Ovary (tissue), 9 donors: Measurements from ENCODE around the gene RPSA. TPM values are rescaled to one million over a fixed set of nuclear protein-coding genes. Genes with fewer than 3 reads are reported as not detected.

Source experiments
- DNase-seq, 5 donors: peaks; one replicate each; pipeline ENCODE4 v3.0.0-alpha.2; 2019 to 2020
- H3K27ac ChIP-seq, 2 donors: fragments of 200-600 bp; one replicate each; pipeline versions ENCODE4 v1.5.1 to v1.8.0; 2019 to 2022
- H3K27me3 ChIP-seq: fragments of 200-600 bp; one replicate; pipeline ENCODE4 v1.8.0; 2022
- H3K36me3 ChIP-seq: fragments of 200-600 bp; sonication (generic); one replicate; pipeline ENCODE4 v1.5.1; 2019
- H3K4me1 ChIP-seq: one replicate; pipeline ENCODE4 v1.8.1; 2013; ENCODE audit warnings: mild to moderate bottlenecking, moderate library complexity; ENCODE audit not compliant: insufficient read depth
- H3K4me3 ChIP-seq: fragments of 200-600 bp; sonication (generic); one replicate; pipeline ENCODE4 v1.5.1; 2017
- H3K9me3 ChIP-seq, 2 donors: fragments of 200-600 bp in 1 of 2; sonication (generic) in 1 of 2; one replicate each; pipeline versions ENCODE4 v1.5.1 to v1.8.1; 2013 to 2019; ENCODE audit warnings: mild to moderate bottlenecking in 1 of 2, moderate library complexity in 1 of 2
- EP300 ChIP-seq: sonication (generic); formaldehyde crosslinking; IDR thresholded peaks from one replicate; pipeline ENCODE4 v1.6.1; 2017; ENCODE audit warnings: antibody characterized with exemption
- POLR2A ChIP-seq: fragments of 450-650 bp; IDR thresholded peaks from one replicate; pipeline ENCODE4 v1.6.1; 2017; ENCODE audit warnings: antibody characterized with exemption, mild to moderate bottlenecking, moderate library complexity
- WGBS, 3 donors: extraction: QIAGEN DNeasy Blood & Tissue Kit in 1 of 3; methylation state at CpG; one replicate each; pipeline versions ENCODE4 v1.1.5 to v1.1.7; 2013 to 2017; 5-methylcytosine and 5-hydroxymethylcytosine counted together
- intact Hi-C, 4 donors: fragments of 100-400 bp; cut with DNase I; formaldehyde crosslinking; loops; one replicate each; pipeline versions ENCODE4 v1.11.0 to v1.15.1; 2022 to 2023
- polyA plus RNA-seq, 2 donors: library from polyadenylated mRNA; stranded (reverse); fragments of 200-250 nt in 1 of 2; fragments of 350-450 nt in 1 of 2; fragmentation: Illumina TruSeq in 1 of 2; extraction: RNeasy Lipid Tissue Mini Kit (QIAGEN cat#74804) in 1 of 2; gene quantifications; one replicate each; pipeline ENCODE4 v1.2.3, GENCODE V29; 2013 to 2014
- total RNA-seq, 7 donors: library from RNA; depleted of rRNA in 2 of 7; stranded (reverse); fragments of >200 nt in 2 of 7; fragmentation: NEBNext Ultra II Directional in 3 of 7; extraction: Animal tissue kit (Norgen Biotek cat#: 25700) in 3 of 7; gene quantifications; one replicate each; pipeline versions ENCODE4 v1.1.0 to v1.2.4, GENCODE V29; 2016 to 2023
- TF ChIP-seq, protein P1 (sequence below), 3 donors: fragments of 450-650 bp in 2 of 3; fragments of 200-600 bp in 1 of 3; IDR thresholded peaks; one replicate each; pipeline versions ENCODE4 v1.5.1 to v1.8.0; 2016 to 2022; ENCODE audit warnings: antibody characterized with exemption in 3 of 3, mild to moderate bottlenecking in 1 of 3
- donor health status: DM: no; HTN: no; CAD: no; lungs with moderate emphysema.
- donor health status: DM: no; HTN: no; CAD: no.
- donor health status: Bipolar disorder and iron deficiency.
- donor health status: DM: yes; HTN: yes; CAD: no.
- donor health status: DM: no; HTN: no; CAD: no.
- donor health status: DM: yes; HTN: yes; CAD: no.

Gene RPSA
- total and polyA plus RNA-seq, 9 donors = 1,337 to 2,779 (median 1,695) TPM

DNA sequence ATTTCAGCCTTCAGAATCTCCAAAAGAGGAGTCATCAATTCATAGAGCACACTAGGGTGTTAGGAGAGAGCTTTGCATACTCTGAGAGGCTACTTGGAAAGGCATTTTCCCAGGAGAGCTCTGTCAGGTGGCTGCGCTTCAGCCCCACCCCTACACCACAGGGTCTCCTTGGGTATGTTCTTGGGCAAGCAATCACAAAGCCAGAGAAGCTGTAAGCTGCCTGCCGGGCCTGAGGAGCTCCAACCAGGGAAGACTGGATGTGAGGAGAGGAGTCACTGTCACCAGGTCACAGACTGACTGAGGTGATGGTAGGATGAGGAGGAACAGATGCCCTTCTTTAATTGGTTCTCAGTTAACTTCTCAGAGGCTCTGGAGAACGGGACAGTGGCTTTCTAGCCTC, 9.8 kb upstream of the RPSA start:
- no peaks in the 10 kb centered on the region for H3K27me3 ChIP-seq
- DNase-seq = no peak
- intact Hi-C loops = no loop called here
- no peaks in the 10 kb centered on the region for H3K36me3 ChIP-seq
- TF ChIP-seq, protein P1, sequence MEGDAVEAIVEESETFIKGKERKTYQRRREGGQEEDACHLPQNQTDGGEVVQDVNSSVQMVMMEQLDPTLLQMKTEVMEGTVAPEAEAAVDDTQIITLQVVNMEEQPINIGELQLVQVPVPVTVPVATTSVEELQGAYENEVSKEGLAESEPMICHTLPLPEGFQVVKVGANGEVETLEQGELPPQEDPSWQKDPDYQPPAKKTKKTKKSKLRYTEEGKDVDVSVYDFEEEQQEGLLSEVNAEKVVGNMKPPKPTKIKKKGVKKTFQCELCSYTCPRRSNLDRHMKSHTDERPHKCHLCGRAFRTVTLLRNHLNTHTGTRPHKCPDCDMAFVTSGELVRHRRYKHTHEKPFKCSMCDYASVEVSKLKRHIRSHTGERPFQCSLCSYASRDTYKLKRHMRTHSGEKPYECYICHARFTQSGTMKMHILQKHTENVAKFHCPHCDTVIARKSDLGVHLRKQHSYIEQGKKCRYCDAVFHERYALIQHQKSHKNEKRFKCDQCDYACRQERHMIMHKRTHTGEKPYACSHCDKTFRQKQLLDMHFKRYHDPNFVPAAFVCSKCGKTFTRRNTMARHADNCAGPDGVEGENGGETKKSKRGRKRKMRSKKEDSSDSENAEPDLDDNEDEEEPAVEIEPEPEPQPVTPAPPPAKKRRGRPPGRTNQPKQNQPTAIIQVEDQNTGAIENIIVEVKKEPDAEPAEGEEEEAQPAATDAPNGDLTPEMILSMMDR (IDR thresholded peaks at IDR 0.05) = no peak
- no peak for TF ChIP-seq POLR2A
- no peak for TF ChIP-seq EP300
- 74 to 78% (median 75%) methylated on average over 3 of the region's 3 CpGs for WGBS, 3 donors
- no peaks in the 10 kb centered on the region for H3K9me3 ChIP-seq
- no peaks in the 10 kb centered on the region for H3K4me1 ChIP-seq
- H3K4me3 ChIP-seq = no peak overlapping the region
- no peak overlapping the region for H3K27ac ChIP-seq

- 82 to 93% (median 92%) methylated on average over 4 of the region's 4 CpGs for WGBS, 3 donors
- Histone ChIP-seq H3K4me3 (no peak overlapping the region), H3K4me1 (no peaks in the 10 kb centered on the region), H3K27me3 (no peaks in the 10 kb centered on the region), H3K9me3 (no peaks in the 10 kb centered on the region), H3K36me3 (no peaks in the 10 kb centered on the region), H3K27ac (no peak overlapping the region)
- no peak for TF ChIP-seq EP300
- TF ChIP-seq POLR2A = no peak
- TF ChIP-seq, protein P1 (IDR thresholded peaks at IDR 0.05) = no peak
- DNase-seq = no peak
- intact Hi-C loops = no loop called here
Measured at GRCh38 chr3:39398700-39399099, 7.8 kb upstream of the RPSA start.

DNA sequence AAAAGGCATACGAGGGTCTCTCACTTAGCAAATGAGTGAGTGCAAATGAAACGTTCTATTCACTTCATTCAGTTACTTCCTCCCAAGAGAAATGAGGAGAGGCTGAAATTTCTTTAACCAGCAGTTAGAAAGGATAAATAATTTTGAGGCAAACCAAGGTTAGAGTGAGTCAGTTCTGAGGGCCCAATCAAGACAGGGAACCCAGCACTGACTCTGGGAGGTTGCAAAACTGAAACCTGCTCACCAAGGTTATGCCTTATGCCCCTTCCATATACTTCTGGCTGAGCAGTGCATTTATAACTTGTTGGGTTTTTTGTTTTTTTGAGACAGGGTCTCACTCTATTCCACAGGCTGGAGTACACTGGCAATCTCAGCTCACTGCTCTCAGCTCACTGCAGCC, 4.5 kb upstream of the RPSA start:
- H3K27ac ChIP-seq = no peak overlapping the region
- H3K27me3 ChIP-seq = no peaks in the 10 kb centered on the region
- no peaks in the 10 kb centered on the region for H3K9me3 ChIP-seq
- no peak overlapping the region for H3K4me3 ChIP-seq
- TF ChIP-seq, protein P1 (IDR thresholded peaks at IDR 0.05) = no peak
- TF ChIP-seq EP300 (no peak), POLR2A (no peak)
- H3K36me3 ChIP-seq = no peaks in the 10 kb centered on the region
- H3K4me1 ChIP-seq = no peaks in the 10 kb centered on the region
- intact Hi-C loops = no loop called here
- DNase-seq = no peak
- 53 to 64% (median 61%) methylated on average over 2 of the region's 2 CpGs for WGBS, 3 donors

GRCh38 chr3:39404943-39405686, 1.4 kb upstream of the RPSA start:
- 59 to 88% (median 83%) methylated on average over 15 of the region's 15 CpGs for WGBS, 3 donors
- intact Hi-C loops = no loop called here
- Histone ChIP-seq H3K4me3 (no peak overlapping the region), H3K27me3 (no peaks in the 10 kb centered on the region), H3K36me3 (no peaks in the 10 kb centered on the region), H3K9me3 (no peaks in the 10 kb centered on the region), H3K4me1 (peaks cover 2% of the 10 kb centered on the region), H3K27ac (no peak overlapping the region)
- DNase-seq = no peak
- TF ChIP-seq EP300 = no peak
- TF ChIP-seq POLR2A = no peak
- TF ChIP-seq, protein P1 (IDR thresholded peaks at IDR 0.05) = no peak
